Cortex of kidney (tissue), 1 donor: ENCODE measurements around the gene ABHD8.

ENCODE experiments used
- DNase-seq: peaks from one replicate; lab custom pipeline; 2025; lab: John Stamatoyannopoulos, UW

Gene ABHD8

DNA sequence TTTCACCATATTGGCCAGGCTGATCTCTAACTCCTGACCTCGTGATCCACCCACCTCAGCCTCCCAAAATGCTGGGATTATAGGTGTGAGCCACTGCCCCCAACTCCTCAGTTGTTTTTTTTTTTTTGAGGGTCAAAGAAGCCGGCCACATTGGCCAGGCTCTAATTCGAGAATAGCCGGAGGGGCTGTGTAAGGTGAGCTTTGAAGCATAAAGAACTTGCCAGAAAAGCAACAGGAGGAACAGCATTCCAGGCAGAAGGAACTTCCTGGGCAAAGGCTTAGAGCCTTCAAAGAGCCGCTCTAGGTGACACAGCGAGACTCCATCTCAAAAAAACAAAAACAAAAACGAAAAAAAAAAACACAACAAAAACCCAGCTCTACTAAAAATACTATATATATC lies 37.2 kb downstream of the ABHD8 start:
- no peak for DNase-seq

- no peak for DNase-seq
These were observed 38.6 kb downstream of the ABHD8 start, which contains the start of gene USHBP1 for GRCh38 chr19:17264641-17264979. Gene USHBP1, minus strand, starts transcription at chr19:17264745. Its CDS starts 446 bp downstream, at chr19:17264299.

GRCh38 chr19:17263712-17264640 lies 39.2 kb downstream of the ABHD8 start:
- DNase-seq: no peak

DNA sequence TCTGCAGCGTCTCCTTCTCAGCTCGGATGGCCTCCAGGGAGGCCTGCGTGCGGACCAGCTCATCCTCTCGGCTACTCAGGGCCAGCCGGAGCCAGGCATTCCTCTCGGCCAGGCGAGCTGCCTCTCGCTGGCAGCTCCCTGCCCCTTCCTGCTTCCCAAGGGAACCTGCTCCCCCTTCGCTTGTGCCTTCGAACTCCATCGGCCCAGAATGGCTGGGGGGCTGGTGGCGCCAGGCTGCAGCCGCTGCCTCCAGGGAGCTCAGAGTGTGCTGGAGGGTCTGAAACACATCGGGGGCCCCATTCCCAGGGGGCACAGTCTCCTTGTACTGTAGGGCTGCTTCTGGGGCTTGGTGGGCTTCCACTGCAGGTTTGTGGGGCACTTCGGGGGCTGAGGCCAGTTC lies 40.7 kb downstream of the ABHD8 start:
- no peak for DNase-seq

- no peak for DNase-seq
These were observed 42.3 kb downstream of the ABHD8 start for GRCh38 chr19:17260842-17261325.

DNA sequence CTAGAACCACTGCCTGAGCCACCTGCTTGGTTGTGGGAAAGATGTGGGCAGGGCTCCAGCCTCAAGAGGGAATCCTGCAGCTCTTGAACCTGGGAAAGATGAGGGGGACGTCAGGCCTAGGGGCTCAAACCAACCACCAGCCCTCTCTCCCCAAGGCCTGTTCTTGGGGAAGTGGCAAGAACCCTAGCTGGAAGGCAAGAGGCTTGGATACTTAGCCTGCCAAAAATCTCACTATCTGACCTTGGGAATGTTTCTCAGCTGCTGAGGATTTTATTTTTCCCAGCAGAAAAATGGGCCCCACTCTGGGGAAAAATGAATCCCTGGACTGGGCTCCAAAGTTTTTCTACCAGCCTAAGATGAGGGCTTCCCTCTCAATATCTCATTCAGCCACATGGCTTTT lies 43.3 kb downstream of the ABHD8 start:
- no peak for DNase-seq

DNA sequence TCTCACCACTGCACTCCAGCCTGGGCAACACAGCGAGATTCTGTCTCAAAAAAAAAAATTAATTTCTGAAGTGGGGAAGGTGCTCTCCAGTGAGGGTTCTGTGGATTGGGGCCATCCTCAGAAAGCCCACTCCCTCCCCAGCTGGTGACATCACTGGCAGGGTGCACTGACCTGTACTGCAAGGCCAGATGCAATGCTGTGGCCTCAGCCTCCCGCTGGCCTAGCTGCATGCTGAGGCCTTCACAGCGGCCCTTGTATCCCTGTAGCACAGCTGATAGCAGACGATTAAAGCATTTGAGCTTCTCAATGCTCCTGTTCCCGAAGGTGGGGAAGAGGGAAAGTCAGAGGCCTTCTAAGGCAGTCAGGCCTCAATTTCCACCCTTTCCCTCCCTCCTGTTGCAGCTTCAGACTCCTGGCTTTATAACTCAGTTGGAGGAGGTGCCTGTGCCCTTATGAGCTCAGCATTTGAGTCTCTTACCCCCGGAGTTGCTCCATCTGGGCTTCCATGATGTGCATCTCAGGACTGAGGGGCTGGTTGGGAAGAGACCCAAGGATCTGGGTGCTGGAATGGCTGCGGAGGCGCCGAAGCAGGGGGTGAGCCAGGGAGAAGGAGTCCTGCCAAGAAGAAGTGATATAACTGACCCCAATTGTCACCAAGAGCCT lies 44.0 kb downstream of the ABHD8 start:
- no peak for DNase-seq

GRCh38 chr19:17256130-17256529 lies 47.1 kb downstream of the ABHD8 start:
- no peak for DNase-seq

- DNase-seq: no peak
These were observed 48.0 kb downstream of the ABHD8 start for GRCh38 chr19:17255150-17255621.

DNA sequence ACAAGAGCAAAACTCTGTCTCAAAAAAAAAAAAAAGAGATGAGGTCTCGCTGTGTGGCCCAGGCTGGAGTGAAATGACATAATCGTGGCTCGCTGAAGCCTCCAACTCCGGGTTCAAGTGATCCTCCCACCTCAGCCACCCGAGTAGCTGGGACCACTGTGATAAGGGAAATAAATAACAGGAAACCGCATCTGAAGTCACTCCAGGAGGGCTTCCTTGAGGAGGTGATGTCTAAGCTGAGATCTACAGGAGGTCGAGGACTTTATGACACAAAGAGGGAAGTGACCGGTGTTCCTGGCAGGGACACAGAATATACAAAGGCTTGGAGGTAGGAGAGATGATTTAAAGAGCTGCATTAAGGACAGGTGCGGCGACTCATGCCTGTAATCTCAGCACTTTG lies 48.6 kb downstream of the ABHD8 start:
- no peak for DNase-seq

DNA sequence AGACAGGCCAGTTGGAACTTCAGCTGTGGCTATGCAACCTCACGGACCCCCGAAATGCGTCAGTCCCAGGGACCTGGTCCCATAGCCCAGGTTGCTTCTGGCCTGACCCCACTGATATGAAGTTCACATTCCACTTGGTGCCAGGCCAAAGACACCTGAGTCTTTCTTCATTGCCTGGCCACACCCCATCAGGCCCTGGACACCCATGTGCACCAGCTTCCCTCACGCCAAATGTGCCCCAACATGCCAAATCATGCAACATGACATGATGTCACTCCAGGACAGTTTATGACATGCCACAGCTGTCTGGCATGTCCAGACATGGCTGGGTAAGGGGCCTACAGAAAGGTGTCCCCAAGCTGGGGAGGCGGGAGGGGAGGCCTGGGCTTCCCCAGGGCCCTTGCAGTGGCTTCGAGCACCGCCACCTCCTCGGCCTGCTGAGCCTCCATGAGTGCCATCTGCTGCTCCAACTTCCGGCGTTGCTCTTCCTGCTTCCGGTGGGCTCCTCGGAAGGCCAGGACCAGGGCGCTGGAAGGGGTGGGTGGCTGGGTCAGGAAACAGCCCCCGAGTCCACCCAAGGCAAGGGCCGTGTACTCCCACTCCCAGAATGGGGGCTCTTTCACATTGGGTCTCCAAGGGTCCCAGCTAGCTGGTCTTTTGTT lies 53.2 kb downstream of the ABHD8 start:
- DNase-seq: no peak

- DNase-seq: no peak
These were observed 55.0 kb downstream of the ABHD8 start for GRCh38 chr19:17248011-17248776.

DNA sequence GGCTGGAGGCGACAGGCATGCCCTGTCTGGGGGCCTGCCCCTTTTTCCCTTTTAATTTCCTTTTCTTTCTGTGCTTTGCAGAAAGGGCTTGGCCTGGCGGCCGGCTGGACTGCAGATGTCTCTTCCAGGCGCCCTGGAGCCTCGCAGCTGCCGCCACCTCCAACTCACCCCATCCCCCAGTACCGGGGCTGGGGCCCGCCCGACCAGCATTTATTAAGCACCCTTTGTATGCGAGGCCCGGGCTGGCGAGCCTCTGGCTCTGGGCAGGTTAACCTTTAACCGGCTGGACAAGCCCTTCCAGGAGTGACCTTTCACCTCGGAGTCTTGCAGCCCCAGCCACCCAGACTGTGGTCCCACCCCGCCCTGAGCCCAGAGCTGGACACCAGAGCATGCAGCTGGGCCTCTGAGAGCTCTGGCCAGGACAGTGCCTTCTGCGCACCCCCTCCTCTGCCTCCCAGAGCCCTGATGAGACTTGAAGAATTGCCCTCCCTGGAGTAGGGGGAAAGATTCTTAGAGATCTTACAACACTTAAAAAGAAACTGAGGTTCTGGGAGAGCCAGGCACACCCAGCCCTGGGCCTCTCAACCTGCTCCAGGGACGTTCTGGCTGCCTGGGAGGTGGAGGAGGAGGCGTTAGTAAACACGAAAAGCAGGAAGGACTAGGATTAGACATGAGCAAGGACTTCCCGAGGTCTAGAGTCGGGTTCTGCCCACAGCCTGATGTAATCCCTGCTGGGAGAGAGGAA lies 56.4 kb downstream of the ABHD8 start:
- DNase-seq: no peak

GRCh38 chr19:17245535-17245984 lies 57.7 kb downstream of the ABHD8 start, which contains the start of gene NR2F6:
Gene NR2F6, minus strand, starts transcription at chr19:17245919. Its CDS starts 699 bp downstream, at chr19:17245220.
- DNase-seq: no peak

- DNase-seq: no peak
These were observed 58.3 kb downstream of the ABHD8 start for GRCh38 chr19:17244618-17245534.

DNA sequence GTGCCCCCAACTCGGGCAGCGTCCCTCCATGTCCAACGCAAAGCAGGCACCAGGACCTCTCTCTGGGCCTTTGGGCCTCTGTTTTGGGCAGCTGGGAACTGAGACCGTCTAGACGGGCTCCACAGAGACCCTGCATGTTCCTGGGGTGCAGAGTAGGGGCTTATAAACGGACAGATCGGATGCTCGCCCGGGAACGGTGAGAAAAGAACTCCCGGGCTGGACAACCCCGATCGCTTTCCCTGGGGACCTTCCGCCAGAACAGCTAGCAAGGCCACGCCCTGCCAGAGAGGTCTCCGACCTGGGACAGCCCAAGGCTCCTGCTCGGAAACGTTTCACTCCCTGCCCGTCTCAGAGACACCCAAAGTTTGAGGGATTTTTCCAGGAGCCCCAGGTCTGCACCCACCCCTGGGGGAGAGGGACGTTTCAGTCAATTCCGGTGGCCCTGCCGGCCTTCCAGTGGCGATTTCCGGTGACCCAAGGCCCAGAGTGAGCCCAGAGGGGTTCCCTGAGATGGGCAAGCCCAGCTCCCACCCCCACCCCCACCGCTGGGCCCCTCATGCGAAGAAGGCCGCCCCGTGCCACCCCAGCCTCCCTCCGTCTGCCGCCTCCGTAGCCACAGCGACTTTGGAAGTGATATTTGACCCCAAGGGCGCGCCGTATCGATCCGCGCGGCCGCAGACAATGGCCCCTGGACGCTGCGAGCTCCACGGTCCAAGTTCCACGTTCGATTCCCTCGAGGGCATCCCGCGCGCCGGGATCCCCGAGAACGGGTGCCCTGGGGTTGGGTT lies 59.2 kb downstream of the ABHD8 start:
- DNase-seq: no peak

DNA sequence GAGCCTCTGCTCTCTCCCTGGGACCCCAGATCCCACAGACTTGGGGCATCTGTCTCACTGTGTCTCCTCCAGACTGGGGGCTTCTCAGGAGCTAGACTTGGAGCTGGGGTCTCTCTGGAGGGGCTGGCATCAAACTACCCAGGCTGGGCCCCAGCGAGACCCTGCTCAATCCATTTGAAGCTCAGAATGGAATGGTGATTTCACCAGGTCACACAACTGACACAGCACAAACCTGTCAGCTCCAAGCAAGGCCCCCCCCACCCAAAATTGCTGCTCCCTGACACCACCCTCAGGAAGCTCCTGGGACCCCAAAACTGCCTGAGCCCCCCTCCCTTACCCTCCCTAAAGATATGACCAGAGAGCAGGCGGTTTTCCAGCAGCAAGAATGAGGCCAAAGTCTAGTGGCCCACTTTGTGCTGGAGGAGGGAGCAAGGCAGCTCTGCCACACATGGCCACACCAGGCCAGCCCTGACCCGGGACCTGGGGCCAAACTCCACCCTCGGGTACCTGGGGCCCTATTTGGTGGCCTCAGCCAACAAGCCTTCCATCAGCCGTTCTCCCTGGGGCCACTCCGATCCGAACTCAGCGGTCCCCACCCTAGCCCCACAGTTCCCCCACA lies 59.9 kb downstream of the ABHD8 start:
- no peak for DNase-seq

DNA sequence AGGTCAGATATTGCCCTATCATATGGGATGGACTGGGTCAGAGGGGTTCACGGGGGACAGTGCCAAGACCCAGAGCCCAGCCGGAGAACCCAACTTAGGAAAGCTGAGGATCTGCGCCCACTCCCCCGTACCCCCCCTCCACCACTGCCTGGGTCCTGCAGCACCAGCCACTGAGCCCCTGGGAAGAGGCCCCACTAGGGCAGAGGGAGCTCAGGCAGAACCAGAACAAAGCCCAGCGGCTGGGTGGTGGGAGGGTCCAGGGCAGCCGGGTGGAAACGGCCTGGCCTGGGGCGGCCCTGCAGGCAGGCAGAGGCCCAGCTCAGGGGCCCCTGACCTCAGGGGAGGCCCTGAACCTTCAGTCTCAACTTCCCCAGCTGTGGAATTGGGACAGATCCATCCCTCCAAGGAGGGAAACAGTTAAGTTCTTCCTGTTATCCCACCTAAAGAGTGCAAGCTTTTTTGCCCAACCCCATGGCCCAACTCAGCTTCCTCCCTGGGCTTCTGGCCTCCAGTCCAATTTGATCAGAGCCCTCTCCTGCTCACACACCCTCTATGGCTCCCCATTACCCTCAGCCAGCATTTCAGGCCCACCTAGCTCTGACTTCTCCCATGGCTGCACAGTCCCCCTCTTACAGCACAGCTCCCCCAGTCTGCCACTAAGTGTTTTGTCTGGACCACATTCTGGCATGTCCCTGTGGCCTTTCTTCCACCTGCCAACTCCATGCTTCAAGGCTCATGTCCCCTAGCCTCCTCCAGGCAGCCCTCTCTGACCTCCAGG lies 60.6 kb downstream of the ABHD8 start:
- no peak for DNase-seq
